GM19023 (cell line): ENCODE data around the gene SF3B5.
"Not testable (repeated sequence)": the region's sequence is repeated elsewhere in the genome, so short reads cannot be mapped to it uniquely, and the experiment has no call there.

ENCODE experiments used
- ATAC-seq: cut with Tn5 transposase; IDR thresholded peaks from one replicate; pipeline ENCODE4 v1.9.1; 2021; ENCODE audit warnings: mild to moderate bottlenecking, moderate library complexity; ENCODE audit not compliant: unreplicated experiment

The SF3B5 gene

DNA sequence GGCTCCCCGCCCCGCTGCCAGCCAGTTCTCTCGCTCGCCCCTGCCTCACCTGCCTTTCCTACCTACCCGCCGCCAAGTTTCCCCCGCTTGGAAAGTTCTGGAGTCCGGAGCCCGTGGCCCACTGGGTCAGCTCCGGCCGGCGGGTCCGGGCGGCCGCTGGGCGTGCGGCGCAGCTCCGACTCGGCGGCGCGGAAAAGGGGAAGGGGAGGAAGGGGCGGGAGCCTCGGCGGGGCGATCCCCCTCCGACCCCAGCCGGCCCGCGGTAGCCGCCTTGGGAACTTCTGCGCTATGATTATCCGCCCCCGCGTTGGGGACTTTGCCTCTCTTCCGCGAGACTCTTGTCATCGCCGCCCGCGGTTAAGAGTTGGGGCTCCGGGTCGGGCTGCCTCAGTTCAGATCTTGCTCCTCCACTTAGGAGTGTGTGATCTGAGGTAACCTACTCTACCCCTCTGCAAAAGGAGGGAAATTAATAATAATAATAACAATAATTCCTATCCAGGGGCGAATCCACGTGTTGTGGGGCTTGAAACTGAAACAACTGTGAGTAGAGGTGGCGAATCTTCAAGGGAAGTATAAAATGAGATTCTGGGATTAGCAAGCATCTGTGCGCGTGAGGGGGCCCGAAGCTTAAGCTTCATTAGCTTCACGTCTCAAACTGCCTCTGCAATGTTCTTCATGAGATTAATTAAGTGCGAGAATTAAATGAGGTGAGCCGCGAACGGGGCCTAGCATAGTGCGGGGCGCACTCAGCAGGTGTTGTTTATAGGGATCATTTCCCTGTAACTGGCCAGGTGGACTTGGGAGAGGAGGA, 30.8 kb downstream of the SF3B5 start:
- peak; percentile 27 for ATAC-seq

- peak; percentile 83 for ATAC-seq
These were observed 31.5 kb downstream of the SF3B5 start for GRCh38 chr6:144063744-144064401.

- peak; percentile 1 for ATAC-seq
These were observed 32.1 kb downstream of the SF3B5 start for GRCh38 chr6:144063246-144063743.

GRCh38 chr6:144062786-144063185, 32.6 kb downstream of the SF3B5 start:
- no peak for ATAC-seq

- ATAC-seq: no peak
These were observed 36.2 kb downstream of the SF3B5 start for GRCh38 chr6:144059139-144059538.

DNA sequence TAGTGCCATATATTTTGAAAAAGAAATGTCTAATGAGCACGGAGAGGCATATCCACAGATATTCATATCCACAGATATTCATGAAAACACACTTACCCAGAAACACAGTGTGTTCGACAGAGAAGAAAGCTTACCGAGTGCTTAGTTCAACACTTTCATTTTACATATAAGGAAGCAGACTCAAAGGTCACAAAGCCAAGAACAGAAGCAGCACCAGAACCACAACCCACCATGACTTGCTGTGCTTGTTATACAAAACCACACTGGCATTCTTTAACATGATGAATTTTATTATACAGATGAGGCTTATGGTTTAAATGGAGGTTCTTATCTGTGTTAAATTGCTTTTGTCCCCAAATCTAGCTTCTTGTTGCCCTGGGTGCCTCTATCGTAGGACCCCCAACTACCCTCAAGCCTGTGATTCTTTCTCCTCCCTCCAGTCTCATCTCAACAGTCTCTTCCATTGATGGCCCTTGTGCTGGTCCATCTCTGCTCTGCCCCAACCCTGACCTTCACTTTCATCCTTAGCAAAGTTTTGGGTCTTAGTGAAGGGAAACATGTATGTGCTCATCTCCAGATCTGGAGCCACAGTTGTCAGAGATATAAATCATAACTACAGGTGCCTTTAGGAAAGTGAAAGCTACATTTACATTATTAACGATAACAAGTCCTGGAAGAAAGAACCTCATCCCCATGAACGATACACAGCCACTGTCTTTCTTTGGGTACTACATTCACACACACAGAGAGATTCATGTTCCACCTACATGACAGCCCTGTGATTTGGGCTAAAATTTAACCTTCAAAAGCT, 40.0 kb downstream of the SF3B5 start:
- ATAC-seq: peak; percentile 93

DNA sequence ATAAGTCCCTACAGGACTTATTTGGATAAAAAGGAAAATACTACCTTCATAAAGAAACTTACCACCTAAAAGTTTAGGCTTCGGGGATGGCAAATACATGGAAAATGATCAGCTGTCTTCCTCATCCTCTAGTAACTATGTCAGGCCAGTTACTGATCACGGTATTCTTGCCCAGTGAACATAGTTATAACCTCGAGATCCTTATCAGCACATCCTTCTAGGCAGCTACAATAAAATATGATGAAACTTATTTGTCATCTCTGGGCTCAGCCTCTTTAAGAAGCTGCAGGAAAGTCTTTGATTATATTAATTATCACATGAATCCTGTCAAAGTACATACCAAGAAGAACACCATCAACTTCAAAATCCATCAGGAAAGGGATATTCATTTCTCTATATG, 41.8 kb downstream of the SF3B5 start:
- ATAC-seq: no peak

- ATAC-seq: no peak
These were observed 42.9 kb downstream of the SF3B5 start for GRCh38 chr6:144052488-144052887.

DNA sequence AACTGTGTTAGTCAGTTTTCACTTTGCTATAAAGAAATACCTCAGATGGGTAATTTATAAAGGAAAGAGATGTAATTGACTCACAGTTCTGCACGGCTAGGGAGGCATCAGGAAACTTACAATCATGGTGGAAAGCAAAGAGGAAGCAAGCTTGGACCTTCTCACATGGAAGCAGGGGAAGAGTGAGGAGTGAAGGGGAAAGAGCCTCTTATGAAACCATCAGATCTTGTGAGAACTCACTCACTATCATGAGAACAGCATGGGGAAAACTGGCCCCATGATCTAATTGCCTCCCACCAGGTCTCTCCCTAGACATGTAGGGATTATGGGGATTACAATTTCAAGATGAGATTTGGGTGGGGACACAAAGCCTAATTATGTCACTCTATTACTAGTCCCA, 46.0 kb downstream of the SF3B5 start:
- ATAC-seq: no peak

GRCh38 chr6:144047688-144048087, 47.7 kb downstream of the SF3B5 start:
- ATAC-seq: no peak

GRCh38 chr6:144046672-144047071, 48.7 kb downstream of the SF3B5 start:
- not testable (repeated sequence) for ATAC-seq

- ATAC-seq: not testable (repeated sequence)
These were observed 50.4 kb downstream of the SF3B5 start for GRCh38 chr6:144044989-144045388.
